HG03354 (cell line): ENCODE measurements around the gene SRSF2.
"Not testable (repeated sequence)": the region's sequence is repeated elsewhere in the genome, so short reads cannot be mapped to it uniquely, and the experiment has no call there.

Experiments
- ATAC-seq: cut with Tn5 transposase; IDR thresholded peaks from one replicate; pipeline ENCODE4 v1.9.1; 2021; ENCODE audit warnings: mild to moderate bottlenecking; ENCODE audit not compliant: unreplicated experiment, poor library complexity, severe bottlenecking

Gene SRSF2, protein sequence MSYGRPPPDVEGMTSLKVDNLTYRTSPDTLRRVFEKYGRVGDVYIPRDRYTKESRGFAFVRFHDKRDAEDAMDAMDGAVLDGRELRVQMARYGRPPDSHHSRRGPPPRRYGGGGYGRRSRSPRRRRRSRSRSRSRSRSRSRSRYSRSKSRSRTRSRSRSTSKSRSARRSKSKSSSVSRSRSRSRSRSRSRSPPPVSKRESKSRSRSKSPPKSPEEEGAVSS

DNA sequence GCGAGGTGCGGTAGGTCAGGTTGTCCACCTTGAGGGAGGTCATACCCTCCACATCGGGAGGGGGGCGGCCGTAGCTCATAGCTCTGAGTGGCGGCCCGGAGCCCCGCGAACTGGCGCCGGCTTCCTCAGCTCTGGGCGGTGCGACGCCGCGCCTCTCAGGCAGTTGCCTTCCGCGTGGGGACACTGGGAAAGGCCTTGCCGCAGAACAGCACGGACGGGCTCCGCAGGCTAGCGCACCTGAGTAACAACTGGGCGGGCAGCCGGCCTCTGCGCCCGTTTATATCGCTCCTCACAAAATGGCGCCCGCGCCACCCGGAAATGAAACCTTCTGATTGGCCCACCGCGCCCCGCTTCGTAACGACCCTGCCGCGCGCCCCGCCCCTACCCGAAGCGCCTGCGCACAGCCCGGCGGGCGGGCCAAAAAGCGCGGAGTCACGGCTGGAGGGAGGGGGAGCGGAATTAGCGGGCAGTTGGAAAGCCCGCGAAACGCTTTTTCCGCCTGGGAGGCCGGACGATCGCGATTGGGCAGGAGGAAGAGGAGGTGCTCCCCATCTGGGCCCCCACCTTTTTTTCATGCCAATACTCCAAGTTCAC, at the start of gene SRSF2:
Gene SRSF2, minus strand, starts transcription at position 250 of the 594 bp plus-strand sequence. Its CDS starts 171 bp downstream, at position 79.
- ATAC-seq = peak; percentile 74

DNA sequence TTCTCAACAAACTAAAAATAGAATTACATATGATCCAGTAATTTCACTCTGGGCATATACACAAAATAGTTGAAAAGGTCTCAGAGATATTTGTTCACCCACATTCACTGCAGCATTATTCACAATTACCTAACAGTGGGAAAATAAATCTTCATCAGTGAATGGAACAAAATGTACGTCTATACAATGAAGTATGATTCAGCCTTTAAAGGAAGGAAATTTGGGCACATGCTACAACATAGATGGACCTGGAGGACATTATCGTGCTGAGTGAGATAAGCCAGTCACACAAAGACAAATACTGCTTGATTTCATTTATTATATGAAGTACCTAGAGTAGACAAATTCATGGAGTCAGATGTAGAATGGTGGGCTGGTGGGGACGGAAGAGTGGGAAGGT, 47.8 kb upstream of the SRSF2 start:
- no peak for ATAC-seq

DNA sequence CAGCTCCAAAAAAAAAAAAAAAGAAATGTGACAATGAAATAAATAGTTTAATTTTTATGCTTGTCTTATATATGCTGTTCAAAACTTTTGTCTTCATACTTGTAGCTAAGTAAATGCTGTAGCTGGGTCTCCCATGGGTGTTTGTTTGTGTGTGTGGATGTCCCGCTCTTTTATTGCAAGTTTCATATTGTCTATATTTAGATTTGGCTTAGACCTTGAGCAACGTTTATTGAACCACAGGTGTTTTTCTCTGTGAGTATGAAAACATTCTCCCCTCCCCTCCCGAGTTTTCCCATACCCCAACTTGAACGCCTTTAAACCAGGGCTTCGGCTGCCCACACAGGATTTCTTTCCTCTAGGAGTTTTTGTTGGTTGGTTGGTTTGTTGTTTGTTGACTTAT, 46.0 kb upstream of the SRSF2 start:
- ATAC-seq = no peak

DNA sequence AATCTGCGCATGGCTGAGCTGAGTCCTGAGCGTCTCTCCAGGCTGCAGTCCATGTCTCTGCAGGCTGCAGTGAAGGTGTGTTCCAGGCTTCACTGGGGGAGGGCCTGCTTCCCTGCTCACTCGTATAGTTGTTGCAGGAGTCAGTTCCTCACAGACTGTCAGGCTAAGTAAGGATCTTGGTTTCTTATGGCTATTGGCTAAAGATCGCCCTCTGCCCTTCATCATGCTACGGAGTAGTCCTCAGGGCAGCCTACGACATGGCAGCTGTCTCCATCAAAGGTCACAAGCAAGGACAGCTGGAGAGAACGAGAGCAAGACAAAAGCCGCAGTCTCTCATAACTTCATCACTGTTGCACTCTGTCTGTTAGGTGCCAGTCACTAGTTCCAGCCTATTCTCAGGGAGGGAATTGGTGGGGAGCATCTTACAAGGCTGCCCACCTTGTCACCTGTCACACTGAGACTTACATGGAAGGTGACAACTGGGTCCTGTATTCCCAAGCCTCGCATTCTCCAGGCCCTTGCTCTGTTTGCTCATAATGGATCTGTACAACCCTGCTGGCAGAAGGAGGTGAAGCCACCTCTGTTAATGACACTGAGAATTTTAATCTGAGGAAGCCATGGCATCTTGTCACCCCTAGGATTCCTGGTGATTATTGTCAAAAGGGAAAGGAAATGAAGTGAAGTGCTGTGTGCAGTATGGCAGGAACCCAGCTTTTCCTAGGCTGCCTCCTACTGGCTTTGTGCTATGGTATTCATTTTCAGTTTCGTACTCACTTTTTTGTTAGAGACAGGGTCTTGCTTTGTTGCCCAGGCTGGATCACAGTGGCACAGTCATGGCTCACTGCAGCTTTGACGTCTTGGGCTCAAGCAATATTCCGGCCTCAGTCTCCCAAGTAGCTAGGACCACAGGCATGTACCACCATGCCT, 44.2 kb upstream of the SRSF2 start:
- no peak for ATAC-seq

DNA sequence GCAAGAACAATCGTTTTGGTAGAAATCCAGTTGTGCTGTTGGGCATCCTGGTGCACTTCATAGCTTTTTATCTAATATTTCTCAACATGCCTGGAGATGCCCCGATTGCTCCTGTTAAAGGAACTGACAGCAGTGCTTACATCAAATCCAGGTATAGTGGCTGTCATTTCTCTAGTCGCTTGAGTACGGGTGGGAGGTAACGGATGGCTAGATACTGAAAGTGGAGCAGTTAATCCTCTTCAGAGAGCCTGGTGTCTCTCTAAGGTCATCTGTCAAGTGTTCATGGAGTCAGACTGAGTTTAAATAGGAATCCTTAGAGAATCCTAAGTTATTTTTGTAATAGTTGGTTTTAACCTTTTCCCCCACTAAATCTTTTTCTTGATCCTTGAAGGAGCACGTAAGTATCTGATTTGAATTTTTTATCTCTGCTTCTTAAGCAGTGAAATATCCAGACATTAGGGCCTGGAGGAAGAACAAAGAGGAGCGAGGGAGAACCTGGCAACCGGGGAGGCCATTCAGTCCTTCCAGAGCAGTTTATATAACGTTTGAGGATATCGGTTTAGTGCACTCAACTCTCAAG, 38.0 kb upstream of the SRSF2 start:
- ATAC-seq = no peak

GRCh38 chr17:76772842-76773525, 35.9 kb upstream of the SRSF2 start:
- no peak for ATAC-seq

- ATAC-seq = no peak
Observed at GRCh38 chr17:76758570-76758969, 21.4 kb upstream of the SRSF2 start.

DNA sequence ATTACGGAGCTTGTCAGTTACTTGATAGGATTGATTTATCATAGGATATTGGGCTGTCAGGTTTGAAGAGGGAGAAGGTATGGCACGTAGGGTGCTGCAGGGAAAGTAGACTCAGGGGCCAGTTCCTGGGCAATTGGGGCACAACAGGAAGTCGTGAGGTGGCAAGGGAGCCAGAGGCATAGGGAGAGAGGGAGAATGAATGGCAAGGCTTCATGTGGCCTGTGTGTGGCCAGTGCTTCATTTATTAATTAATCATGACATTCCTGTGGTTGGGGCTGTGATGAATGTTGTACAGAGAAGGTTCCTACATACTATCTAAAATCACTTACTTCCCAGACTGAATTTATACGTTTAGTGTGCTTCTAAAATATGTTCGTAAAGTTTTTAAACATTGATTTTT, 20.1 kb upstream of the SRSF2 start:
- ATAC-seq = no peak

DNA sequence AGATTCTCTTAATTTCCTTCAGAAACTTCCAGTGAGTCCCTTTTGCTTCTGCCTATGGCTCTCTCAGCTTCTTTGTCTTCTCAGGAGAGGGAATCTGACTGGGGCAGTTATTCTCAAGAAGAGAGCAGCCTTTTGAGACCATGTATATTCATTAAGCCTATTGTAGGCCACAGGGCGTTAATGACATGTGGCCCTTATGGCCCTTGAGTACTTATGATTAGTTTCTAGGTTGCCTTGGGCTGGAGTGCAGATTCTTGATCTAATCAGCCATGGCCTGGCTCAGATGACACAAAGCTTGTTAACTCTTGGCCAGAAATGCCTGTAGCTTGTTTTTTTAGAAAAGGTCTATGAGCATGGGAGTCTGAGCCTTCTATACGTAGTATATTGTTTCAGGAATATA, 18.2 kb upstream of the SRSF2 start:
- no peak for ATAC-seq

DNA sequence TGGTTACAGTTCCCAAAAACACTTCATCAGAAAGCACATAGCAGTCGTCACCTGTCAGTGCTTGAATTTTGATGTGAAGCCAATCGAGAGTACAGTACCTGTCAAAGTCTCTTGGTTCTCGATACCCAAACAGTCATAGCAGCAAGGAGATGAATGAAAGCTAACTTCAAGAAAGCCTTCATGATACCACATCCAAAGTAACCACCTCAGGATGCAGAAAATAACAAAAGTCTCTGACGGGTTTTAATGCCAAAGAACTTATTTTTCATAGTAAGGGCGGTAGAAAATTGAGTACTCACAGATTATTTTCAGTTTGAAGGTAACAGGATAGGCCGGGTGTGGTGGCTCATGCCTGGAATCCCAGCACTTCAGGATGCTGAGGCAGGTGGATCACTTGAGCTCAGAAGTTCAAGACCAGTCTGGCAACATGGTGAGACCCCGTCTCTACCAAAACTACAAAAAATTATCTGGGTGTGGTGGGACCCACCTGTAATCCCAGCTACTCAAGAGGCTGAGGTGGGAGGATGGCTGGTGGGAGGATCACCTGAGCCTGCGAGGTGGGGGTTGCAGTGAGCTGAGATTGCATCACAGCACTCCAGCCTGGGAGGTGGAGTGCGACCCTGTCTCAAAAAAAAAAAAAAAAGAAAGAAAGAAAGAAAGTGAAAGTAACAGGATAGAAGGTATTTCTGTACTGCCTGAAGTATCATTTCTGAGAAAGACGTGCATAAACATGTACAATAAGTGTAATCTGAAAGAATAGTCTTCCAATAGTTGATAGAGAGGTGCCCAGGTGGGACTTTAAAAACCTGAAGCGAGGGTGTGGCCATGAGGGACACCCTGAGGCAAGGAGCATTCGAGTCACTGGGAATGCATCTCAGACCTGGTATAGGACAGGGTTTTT, 16.2 kb upstream of the SRSF2 start:
- no peak for ATAC-seq

DNA sequence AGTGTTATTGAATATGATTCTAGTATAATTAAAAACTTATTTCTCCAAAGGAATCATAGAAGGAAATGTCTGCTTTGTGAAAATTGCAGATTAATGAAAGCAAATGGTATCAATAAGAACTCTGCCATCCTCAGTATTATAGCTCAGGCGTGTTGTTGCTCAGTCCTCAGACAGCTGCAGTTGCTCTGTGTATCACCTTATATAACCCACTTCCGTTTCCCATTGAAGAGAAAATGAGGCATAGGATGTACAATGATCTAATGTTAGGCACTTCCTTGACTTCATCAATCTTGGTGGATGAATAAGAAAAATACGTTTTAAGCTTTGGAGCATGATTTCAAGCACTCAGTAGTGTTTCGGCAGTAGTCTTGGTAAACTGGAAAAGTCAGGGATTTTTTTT, 14.9 kb upstream of the SRSF2 start:
- ATAC-seq = no peak

- ATAC-seq = no peak
Observed at GRCh38 chr17:76751416-76751993, 14.4 kb upstream of the SRSF2 start.

- ATAC-seq = no peak
Observed at GRCh38 chr17:76748657-76749056, 11.5 kb upstream of the SRSF2 start.

GRCh38 chr17:76747716-76748363, 10.7 kb upstream of the SRSF2 start:
- ATAC-seq = no peak

DNA sequence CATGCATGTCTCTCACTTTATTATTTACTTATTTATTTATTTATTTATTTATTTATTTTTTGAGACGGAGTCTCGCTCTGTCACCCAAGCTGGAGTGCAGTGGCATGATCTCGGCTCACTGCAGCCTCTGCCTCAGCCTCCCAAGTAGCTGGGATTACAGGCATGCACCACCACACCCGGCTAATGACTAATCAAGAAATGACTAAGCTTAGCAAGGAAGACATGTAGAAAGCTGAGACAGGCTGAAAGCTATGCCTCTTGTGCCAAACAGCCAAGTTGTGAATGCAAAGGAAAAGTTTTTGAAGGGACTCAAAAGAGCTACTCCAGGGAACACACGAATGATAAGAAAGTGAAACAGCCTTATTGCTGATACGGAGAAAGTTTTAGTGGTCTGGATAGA, 8.7 kb upstream of the SRSF2 start:
- not testable (repeated sequence) for ATAC-seq

GRCh38 chr17:76744747-76745146, 7.6 kb upstream of the SRSF2 start:
- no peak for ATAC-seq

DNA sequence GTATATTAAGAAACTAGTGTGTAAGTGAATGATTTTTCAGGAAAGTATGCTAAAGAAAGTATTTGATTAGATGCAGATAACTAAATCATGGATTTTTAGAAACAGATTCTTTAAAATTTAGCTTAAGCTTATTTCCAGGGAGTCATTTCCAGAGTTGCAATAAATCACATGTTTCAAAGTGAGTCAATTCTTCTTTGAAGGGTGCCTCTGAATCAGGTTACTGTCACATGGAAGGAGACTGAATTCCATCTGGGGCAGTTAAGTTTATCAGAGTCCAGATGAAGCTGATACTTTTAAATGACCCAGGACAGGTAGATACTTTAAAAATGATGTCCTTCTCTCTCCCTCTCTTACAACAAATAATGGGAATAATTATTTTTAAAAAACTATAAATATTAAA, 5.8 kb upstream of the SRSF2 start:
- no peak for ATAC-seq
